Sigmoid colon (tissue), 4 donors: ENCODE results near the gene MAPKAP1.

ENCODE experiments used
- POLR2A ChIP-seq, 2 donors: fragments of 450-650 bp; IDR thresholded peaks; one replicate each; pipeline ENCODE4 v1.6.1; 2016; ENCODE audit warnings: antibody characterized with exemption in 2 of 2, mild to moderate bottlenecking in 2 of 2, moderate library complexity in 2 of 2
- POLR2AphosphoS5 ChIP-seq, 4 donors: sonication (generic); formaldehyde crosslinking; IDR thresholded peaks; one replicate each; pipeline ENCODE4 v1.6.1; 2017; ENCODE audit warnings: antibody characterized with exemption in 4 of 4
- TF ChIP-seq, protein P1 (sequence below), 4 experiments: fragments of 450-650 bp in 3 of 4; fragments of 200-600 bp in 1 of 4; IDR thresholded peaks; one replicate each; pipeline ENCODE4 v1.5.1; 2016 to 2019; ENCODE audit warnings: antibody characterized with exemption in 4 of 4, mild to moderate bottlenecking in 3 of 4, moderate library complexity in 2 of 4

DNA sequence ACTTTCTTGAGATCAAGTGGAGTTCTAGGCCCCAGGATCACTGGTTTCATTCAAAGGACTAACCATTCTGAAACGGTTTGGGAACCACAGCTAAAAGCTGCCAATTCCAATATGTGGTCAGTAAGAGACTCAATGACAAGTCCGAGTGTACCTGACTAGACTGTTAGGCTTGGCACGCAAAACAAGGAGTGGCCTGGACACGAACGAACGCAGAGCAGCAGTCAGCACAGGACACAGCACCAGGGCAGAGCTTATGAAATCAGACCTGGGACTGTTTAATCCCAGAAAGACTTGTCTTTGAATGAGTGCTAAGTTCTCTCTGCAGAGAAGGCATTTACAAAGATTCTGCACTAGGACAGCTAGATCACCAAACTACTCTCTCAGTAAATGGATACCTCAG is 231.6 kb downstream of the MAPKAP1 start:
- TF ChIP-seq, protein P1, sequence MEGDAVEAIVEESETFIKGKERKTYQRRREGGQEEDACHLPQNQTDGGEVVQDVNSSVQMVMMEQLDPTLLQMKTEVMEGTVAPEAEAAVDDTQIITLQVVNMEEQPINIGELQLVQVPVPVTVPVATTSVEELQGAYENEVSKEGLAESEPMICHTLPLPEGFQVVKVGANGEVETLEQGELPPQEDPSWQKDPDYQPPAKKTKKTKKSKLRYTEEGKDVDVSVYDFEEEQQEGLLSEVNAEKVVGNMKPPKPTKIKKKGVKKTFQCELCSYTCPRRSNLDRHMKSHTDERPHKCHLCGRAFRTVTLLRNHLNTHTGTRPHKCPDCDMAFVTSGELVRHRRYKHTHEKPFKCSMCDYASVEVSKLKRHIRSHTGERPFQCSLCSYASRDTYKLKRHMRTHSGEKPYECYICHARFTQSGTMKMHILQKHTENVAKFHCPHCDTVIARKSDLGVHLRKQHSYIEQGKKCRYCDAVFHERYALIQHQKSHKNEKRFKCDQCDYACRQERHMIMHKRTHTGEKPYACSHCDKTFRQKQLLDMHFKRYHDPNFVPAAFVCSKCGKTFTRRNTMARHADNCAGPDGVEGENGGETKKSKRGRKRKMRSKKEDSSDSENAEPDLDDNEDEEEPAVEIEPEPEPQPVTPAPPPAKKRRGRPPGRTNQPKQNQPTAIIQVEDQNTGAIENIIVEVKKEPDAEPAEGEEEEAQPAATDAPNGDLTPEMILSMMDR (IDR thresholded peaks at IDR 0.05): no peak
- no peak for TF ChIP-seq POLR2AphosphoS5 (IDR thresholded peaks at IDR 0.05)
- TF ChIP-seq POLR2A (IDR thresholded peaks at IDR 0.05): no peak
